Measurements from ENCODE around the gene GOLIM4. TPM values are rescaled to one million over a fixed set of nuclear protein-coding genes. Genes with fewer than 3 reads are reported as not detected.

Gene GOLIM4
- polyA plus RNA-seq, 1 of the 3 experiments (the other 2 are of a cell fraction): 42.3 TPM

GRCh38 chr3:167973046-167973445, 122.7 kb downstream of the GOLIM4 start:
- TF ChIP-seq ZBTB33 (IDR thresholded peaks at IDR 0.05; ENCODE audit: borderline replicate concordance, low read depth) (no peak), EP300 (IDR thresholded peaks at IDR 0.05; ENCODE audit: borderline replicate concordance in 1 of 2, low read depth in 1 of 2, low read length in 1 of 2) (no peak), EZH2phosphoT487 (IDR thresholded peaks at IDR 0.05; ENCODE audit: borderline replicate concordance, low read depth) (no peak), RFX5 (IDR thresholded peaks at IDR 0.05; ENCODE audit: low read length) (no peak), ELF1 (IDR thresholded peaks at IDR 0.05) (no peak), NFIC (IDR thresholded peaks at IDR 0.05; ENCODE audit: borderline replicate concordance) (no peak), YY1 (IDR thresholded peaks at IDR 0.05; ENCODE audit: low read depth) (no peak), SMC3 (IDR thresholded peaks at IDR 0.05; ENCODE audit: low read depth, low read length) (no peak), SIN3A (IDR thresholded peaks at IDR 0.05; ENCODE audit: borderline replicate concordance, low read depth, low read length) (no peak), FOXM1 (IDR thresholded peaks at IDR 0.05; ENCODE audit: low read depth) (no peak), USF2 (IDR thresholded peaks at IDR 0.05; ENCODE audit: borderline replicate concordance, low read depth, low read length) (no peak), MEF2A (IDR thresholded peaks at IDR 0.05; ENCODE audit: borderline replicate concordance, low read depth) (no peak), FOXJ3 (CRISPR knock-in tag; IDR thresholded peaks at IDR 0.05) (no peak), USF1 (IDR thresholded peaks at IDR 0.05; ENCODE audit: borderline replicate concordance, low read depth) (no peak), CTCF (IDR thresholded peaks at IDR 0.05) (no peak)
- TF ChIP-seq, protein P1, sequence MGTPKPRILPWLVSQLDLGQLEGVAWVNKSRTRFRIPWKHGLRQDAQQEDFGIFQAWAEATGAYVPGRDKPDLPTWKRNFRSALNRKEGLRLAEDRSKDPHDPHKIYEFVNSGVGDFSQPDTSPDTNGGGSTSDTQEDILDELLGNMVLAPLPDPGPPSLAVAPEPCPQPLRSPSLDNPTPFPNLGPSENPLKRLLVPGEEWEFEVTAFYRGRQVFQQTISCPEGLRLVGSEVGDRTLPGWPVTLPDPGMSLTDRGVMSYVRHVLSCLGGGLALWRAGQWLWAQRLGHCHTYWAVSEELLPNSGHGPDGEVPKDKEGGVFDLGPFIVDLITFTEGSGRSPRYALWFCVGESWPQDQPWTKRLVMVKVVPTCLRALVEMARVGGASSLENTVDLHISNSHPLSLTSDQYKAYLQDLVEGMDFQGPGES (IDR thresholded peaks at IDR 0.05; ENCODE audit: low read depth, low read length): no peak
- DNase-seq: no peak
- Histone ChIP-seq H3K4me1 (ENCODE audit: control insufficient read depth in 1 of 2, insufficient read depth in 2 of 2, low read depth in 1 of 2, low read length in 1 of 2) (no peaks in the 10 kb centered on the region; a peak in 2 of 4 replicates), H3K9me2 (no peaks in the 10 kb centered on the region), H2AFZ (ENCODE audit: low read depth) (no peak overlapping the region), H3K27ac (ENCODE audit: low read depth in 2 of 2, low read length in 1 of 2) (no peak overlapping the region), H3K36me3 (replicated peaks in 1 of 2; ENCODE audit: control insufficient read depth in 1 of 2, insufficient read depth in 2 of 2, low read length in 1 of 2) (no peaks in the 10 kb centered on the region), H3K27me3 (ENCODE audit: insufficient read depth) (no peaks in the 10 kb centered on the region), H3K9me3 (no peaks in the 10 kb centered on the region), H3K4me2 (no peak overlapping the region), H3F3A (replicated peaks; ENCODE audit: insufficient read depth) (no peaks in the 10 kb centered on the region), H3K4me3 (ENCODE audit: low read depth in 2 of 2, low read length in 1 of 2) (no peak overlapping the region), H4K20me1 (ENCODE audit: insufficient read depth) (no peaks in the 10 kb centered on the region), H3K9ac (no peak overlapping the region), H3K79me2 (ENCODE audit: insufficient read depth) (no peaks in the 10 kb centered on the region)
- ChIA-PET POLR2A (no interaction called here), CTCF (interaction anchor here (1.0 kb wide), 1 partner anchor 40 kb away, joined by 3 read pairs; no protein-coding TSS in a partner anchor)
- 84% methylated on average over 2 of the region's 2 CpGs for WGBS (ENCODE audit: low lambda C conversion rate)
